GM19099 (cell line): ENCODE measurements around the gene ADAM23.

Source experiments
- POLR2A ChIP-seq: IDR thresholded peaks from 3 replicates; pipeline ENCODE4 v1.6.1; 2011; ENCODE audit warnings: low read depth; ENCODE audit not compliant: insufficient read length; ENCODE audit errors: extremely low read depth

Gene ADAM23

DNA sequence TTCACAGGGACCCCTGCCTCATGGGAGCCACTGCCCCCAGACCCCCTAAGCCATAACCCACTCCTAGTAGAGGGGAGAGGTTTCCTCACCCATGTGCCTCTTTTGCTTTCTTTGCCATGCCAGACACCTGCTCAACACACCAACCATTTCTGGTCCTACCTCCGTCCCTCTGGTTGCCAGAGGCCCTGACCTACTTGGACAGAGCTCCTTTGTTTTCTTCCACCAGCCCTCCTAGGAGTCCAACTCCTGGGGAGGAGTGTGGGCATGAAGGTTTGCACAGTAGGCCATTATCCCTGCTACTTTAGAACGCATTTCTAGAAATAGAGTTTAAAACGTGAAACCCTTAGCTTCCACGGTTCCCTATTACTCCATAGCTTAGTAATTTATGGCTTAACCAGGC is 122.3 kb downstream of the ADAM23 start:
- TF ChIP-seq POLR2A = no peak

DNA sequence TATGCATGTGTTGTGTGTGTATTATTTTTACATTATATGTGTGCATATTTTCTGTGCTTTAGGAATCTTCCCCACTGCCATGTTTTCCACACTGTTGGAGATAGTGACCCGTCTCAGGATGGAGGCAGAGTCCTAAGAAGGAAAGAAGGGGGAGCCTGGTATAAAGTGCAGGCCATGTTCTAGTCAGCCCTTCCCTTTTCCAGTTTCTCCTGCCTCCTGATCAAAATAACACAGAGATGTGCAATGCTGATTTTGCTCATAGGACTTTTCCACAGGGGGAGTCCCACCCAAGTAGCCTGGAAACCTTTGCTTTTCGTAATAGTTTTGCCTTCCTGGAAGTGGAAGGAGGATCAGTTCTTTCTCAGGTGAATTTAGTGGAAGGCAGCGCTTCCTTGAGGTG is 126.1 kb downstream of the ADAM23 start:
- TF ChIP-seq POLR2A = no peak

DNA sequence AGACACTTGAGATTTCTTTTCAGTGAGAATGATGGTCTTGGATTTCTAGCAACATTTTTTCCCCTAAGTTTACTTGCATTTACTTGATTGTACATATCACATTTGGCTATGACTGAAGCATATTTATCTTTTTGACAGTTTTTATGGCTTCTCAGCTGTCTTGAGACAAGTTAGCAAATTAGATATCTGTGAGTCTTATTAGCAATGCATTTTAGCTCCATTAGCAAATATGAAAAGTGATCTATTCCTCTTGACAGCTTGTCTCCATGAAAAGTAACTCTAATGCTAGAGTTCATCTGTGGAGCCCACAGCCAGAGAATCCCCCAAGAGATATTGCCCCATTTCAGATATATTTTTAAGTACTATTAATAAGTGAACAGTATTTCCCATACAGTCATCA is 126.9 kb downstream of the ADAM23 start:
- TF ChIP-seq POLR2A = no peak

DNA sequence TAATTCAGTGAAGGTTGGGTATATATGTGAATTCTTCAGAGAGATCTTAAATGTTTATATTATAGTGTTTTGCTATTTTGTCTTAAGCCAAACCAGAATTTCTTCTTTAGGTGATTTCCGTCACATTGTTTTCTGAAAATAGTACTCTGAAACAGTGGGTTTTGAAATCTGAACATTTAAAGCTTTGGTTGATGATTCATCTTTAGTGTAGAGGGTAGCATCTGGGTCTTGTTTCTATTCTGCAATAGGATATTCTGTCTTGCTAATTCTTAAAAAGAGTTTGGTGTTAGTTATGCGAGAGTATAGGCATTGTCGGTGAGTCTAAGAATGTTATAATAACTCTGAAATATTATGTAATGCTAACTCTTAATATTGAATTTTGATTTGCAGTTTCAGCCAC is 129.4 kb downstream of the ADAM23 start:
- no peak for TF ChIP-seq POLR2A

DNA sequence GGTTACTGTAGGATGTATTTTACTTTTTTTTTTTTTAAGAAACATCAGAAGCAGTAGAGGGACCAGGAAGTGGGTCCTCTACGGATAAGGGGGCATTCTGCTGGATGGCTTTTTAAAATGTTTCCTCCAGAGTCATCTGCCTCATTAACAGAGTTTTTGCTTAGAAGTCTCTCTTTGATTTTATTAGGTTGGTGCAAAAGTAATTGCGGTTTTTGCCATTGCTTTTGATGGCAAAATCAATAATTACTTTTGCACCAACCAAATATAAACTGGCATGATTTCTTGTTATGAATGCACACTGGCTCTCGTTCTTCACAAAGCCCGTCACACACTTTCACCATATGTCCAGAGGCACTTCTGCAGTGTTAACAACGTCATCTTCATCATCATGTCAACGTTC is 130.5 kb downstream of the ADAM23 start:
- TF ChIP-seq POLR2A = no peak

DNA sequence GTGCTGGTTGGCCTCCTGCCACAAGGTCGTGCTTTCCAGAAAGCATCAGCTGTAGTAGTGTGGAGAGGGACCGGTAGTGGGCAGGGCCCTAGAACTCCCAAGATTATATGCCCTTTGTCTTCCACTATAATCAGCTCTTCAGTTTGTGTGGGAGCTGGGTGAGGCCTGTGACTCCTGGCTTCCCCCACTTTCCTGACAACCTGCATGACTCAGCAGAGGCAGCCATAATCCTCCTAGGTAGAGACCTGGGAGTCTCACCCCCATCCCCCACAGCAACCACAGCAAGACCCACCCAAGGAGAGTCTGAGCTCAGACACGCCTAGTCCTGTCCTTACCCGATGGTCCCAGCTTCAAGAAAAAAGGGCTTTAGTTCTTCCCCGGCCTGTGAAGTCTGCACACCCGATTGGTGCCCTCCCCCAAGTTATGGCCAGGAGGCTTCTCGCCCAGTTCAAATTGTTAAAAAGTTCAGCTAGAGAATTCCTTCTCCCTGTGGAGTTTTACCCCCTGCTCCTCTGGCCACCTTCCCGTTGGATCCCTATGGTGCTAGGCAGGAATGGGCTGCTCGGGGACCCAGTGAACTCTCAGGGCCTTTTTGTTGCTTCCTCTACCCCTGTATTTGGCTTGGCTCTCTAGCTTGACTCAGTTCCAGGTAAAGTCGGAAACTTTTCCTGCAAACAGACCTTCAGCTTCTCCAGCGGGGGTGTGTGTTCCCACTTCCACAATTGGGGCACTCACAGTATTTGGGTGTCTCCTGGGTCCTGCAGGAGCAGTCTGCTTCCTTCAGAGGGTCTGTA is 141.2 kb downstream of the ADAM23 start:
- no peak for TF ChIP-seq POLR2A

DNA sequence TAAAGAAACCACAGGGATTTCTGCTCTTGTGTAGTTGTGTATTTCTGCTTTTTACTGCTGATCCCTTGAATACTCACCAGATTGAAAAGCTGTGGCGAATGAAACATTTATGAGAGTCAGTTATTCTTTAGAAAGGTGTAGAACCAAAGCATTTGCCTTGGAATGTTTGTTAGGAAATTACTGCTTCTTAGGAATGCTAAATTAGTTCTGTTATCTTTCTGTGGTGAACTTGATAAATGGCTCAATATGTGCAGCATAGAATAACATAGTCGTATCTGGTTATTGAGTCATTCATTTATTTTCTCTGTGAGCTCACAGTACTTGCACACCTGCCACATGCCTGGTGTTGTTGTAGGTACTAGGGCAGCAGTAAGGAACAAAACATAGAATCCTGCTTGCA is 142.0 kb downstream of the ADAM23 start:
- no peak for TF ChIP-seq POLR2A

DNA sequence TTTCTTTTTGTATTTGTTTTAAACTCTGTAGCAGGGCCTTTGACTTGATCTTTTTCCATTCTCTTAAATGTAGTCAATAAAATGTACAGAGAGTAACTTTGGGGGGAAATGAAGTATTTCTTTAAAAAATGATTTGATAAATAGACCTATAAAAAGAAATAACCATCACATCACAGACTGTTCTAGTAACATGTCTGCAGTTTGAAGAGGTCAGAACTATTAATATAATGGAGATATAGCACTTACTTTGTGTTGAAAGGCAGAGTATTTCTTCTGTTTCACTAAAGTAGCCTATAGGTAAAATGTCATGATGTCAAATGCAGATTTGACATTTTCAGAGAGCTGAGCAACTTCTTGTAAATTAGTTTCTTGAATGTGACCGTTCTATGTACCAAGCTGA is 143.3 kb downstream of the ADAM23 start:
- no peak for TF ChIP-seq POLR2A

DNA sequence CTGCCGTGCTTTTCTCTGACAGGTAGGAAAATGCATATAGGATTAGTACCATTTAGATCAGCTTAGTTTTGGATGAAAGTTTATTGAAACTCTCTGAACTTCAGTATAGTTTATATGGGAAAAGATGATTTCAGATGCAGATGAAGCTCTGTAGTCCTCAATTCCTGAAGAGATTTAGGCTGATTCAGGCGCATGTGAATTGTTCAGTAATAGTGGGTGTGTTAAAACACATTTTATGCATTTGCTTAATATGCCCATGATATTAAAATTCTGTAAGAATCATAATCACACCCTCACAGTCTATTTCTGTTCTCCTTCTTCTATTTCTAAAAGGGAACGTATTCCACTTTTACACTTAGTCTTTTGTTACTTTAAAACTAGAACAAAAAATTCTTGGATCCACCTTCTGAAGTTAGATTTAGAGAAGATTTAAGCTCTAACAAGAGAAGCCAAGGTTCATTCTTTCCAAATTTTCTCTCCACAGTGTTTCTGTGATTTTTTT is 154.4 kb downstream of the ADAM23 start:
- TF ChIP-seq POLR2A = no peak

DNA sequence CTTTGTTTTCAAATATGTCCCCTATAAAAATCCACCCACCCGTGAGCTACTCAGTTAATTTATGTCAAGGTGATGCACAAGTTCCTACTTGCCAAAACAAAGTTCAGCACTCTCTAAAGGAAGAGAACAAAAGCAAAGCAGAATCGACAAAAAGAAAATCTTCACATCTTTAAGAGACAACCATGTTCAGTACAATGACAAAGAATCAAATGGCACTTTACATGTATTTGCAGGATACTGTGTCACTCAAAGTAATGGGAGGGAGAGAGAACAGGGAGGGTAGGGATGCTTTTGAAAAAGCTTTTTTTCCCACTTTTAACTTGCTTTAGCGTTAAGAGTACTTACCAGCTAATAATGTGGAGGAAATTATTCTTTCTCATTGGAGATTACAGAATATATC is 159.9 kb downstream of the ADAM23 start:
- TF ChIP-seq POLR2A = no peak

DNA sequence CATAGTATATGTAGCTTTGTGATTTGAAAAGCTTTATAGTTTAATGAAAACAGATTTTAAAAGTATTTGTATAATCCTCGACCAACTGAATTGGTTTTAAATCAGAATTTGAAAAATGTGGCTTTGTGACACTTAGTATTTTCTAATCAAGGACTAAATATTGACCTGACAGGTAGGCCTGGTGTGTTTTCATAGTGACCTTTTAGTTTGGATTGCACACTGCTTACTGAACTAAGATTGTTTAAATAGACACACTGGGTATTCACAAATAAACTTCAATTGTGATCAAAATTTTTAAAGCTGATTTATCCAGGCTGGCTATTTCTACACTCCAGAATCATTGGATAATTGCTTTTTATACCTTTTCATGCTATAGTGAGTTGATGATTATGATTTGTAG is 167.1 kb downstream of the ADAM23 start:
- TF ChIP-seq POLR2A = no peak

DNA sequence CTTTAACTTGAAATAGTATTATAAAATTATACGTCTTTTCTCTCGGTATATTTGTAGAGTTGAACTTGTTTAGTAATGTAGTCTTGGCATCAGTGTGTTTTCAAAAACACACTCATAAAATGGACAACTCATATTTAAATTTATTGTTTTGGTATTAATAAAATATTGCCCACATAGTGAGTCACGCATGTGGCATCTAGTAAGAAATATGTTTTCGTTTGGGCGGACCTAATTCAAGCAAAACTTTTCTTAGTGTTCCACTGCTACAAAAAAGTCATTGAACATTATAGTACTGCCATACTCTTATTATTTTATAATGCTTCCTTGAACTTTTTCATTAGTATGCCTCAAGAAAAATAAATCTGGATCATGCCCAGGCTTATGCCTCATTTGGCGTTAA is 167.9 kb downstream of the ADAM23 start:
- TF ChIP-seq POLR2A = no peak

DNA sequence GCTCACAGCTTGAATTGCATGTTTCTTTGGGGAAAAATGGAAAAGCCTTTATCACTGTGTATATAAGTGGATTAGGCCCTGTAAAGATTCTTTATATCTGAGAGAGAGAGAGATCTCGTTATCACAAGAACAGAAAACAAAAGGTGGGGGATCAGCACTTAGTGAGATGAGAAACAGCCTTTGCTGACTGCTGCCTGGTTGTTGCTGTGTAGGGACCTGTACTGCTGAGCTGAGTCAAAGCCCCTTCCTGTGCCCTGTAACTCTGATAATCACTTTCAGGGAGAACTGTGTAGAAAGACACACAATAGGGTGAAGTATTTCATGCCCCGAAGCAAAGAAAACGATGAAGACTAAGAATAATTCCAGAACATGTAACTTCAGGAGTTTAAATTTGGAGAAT is 168.4 kb downstream of the ADAM23 start:
- no peak for TF ChIP-seq POLR2A

DNA sequence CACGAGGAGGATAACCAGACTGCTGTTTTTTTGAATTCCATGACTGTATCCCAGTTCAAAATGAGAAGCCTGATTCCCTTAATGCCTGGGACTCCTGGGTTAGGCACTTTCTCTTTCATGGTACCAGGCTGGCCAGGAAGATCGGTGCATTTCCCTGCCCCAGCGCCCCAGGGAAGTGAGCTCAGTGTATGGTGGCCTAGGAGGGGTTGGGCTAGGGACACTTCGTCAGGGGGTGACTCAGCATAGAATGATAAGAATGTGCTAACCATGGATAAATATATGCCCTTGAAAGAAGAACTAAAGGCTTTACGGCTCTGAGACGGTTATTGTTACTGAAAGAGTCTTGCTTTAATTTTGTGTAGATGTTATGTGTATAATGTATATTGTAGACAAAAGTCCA is 171.5 kb downstream of the ADAM23 start:
- TF ChIP-seq POLR2A = no peak

DNA sequence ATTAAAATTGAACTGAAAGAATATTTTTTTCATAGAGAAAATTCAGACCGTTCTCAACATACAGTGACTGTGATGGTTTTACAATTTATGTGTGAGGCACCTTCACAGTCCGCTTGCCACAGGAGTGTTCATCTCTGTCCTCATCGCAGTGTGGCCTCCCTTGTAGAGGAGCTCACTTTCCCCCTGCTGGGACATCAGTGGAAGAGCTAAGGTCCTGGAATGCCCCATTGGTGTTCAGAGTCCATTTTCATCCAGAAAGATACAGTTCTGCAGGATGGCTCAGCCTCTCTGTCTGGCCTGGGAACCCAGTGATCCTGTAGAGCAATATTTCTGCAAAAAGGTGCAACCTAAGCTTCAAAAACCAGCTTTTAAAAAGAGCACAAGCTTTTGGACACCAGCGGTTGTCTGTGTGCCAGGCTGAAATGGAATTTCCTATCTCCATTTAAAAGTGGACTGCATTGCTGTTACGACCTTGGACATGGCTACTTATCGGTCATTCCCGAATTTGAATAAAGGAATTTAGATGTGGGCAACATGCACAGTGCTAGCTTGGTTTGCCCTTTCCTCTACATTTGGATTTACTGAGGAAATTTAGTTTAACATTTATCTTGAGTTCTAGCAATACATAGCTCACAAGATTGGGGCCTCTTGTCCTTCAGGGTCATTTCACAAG is 172.2 kb downstream of the ADAM23 start:
- TF ChIP-seq POLR2A = no peak

DNA sequence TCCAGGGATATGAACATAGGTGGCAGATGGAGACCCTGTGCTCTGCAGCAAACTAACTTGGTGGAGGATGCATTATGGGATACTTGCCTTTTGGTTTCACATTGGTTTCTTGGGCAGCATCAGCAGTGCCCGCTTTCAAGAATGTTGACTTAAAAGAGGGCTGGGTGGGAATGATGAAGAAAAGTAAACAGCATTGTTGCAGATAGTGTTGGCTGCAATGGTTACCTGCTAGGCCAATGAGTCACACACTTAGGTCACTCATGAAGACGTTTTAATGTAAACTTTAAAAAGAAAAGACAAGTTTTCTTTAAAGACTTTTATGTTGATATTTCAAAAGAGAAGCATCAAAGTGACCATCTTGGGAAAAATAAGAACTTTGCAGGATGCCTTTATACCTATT is 172.8 kb downstream of the ADAM23 start:
- TF ChIP-seq POLR2A = no peak
